ENCODE measurements around the gene OGN. TPM values are rescaled to one million over a fixed set of nuclear protein-coding genes. Genes with fewer than 3 reads are reported as not detected.

The OGN gene
- polyA plus RNA-seq, 1 donor (not counting 4 experiments of a cell fraction or from before 2014, with no cell fraction given), result not detected

DNA sequence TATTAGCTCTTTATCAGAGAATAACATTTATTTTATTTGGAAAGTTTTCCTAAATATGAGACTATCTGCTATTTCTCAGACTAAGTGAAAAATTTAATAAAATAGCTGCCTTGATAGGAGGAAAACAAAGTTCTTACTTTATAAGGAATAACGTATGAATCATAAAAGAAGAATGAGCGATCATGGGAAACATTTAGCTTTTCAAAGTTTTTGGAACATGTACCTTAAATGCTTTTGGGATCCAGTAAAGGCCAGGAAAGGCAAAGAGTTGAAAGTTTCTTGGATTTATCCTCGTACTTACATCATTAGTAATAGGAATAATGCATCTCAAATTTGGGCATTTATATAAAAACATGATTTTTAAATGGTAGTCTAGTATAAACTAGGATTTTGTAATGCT is 19.4 kb downstream of the OGN start:
- Histone ChIP-seq H3K4me3 (ENCODE audit: control insufficient read depth in 2 of 3, extremely low read depth in 1 of 3, insufficient read depth in 2 of 3, low read depth in 1 of 3, low read length in 3 of 3) (no peak overlapping the region), H3K27me3 (ENCODE audit: control insufficient read depth, extremely low read depth, insufficient read depth, low read length) (no peaks in the 10 kb centered on the region), H3K9ac (ENCODE audit: control insufficient read depth, extremely low read depth, insufficient read depth, low read length) (no peak overlapping the region), H3K36me3 (ENCODE audit: control insufficient read depth in 2 of 2, extremely low read depth in 1 of 2, insufficient read depth in 2 of 2, low read length in 2 of 2) (no peaks in the 10 kb centered on the region), H3K9me1 (ENCODE audit: control insufficient read depth, extremely low read depth, insufficient read depth, low read length) (no peaks in the 10 kb centered on the region), H3K79me2 (ENCODE audit: control insufficient read depth, insufficient read depth, low read length) (no peaks in the 10 kb centered on the region), H3K4me1 (ENCODE audit: control insufficient read depth, extremely low read depth, insufficient read depth, low read length) (peaks cover 24% of the 10 kb centered on the region), H4K20me1 (ENCODE audit: control insufficient read depth, extremely low read depth, insufficient read depth, low read length) (no peaks in the 10 kb centered on the region), H3K4me2 (ENCODE audit: control insufficient read depth, extremely low read depth, insufficient read depth, low read depth, low read length) (peak overlapping the region; percentile 80), H3K27ac (ENCODE audit: control insufficient read depth, insufficient read depth, low read length) (peak overlapping the region; percentile 95), H3K9me3 (ENCODE audit: control insufficient read depth, low read depth, low read length) (no peaks in the 10 kb centered on the region), H2AFZ (ENCODE audit: control insufficient read depth, low read length) (no peak overlapping the region)
- FAIRE-seq (no peak), DNase-seq (ENCODE audit: low read depth, low spot score) (no peak)
- dilution Hi-C loops (cut with MboI; ENCODE audit: extremely low pct_ligation_motif_present, low sequenced_read_pairs), result no loop called here
- TF ChIP-seq EZH2 (IDR thresholded peaks at IDR 0.05; ENCODE audit: low read length), result no peak
- TF ChIP-seq, protein P1, sequence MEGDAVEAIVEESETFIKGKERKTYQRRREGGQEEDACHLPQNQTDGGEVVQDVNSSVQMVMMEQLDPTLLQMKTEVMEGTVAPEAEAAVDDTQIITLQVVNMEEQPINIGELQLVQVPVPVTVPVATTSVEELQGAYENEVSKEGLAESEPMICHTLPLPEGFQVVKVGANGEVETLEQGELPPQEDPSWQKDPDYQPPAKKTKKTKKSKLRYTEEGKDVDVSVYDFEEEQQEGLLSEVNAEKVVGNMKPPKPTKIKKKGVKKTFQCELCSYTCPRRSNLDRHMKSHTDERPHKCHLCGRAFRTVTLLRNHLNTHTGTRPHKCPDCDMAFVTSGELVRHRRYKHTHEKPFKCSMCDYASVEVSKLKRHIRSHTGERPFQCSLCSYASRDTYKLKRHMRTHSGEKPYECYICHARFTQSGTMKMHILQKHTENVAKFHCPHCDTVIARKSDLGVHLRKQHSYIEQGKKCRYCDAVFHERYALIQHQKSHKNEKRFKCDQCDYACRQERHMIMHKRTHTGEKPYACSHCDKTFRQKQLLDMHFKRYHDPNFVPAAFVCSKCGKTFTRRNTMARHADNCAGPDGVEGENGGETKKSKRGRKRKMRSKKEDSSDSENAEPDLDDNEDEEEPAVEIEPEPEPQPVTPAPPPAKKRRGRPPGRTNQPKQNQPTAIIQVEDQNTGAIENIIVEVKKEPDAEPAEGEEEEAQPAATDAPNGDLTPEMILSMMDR (optimal IDR thresholded peaks at IDR 0.05 in 1 of 3, IDR thresholded peaks at IDR 0.05 in 1 of 3, conservative IDR thresholded peaks at IDR 0.05 in 1 of 3; ENCODE audit: extremely low read depth in 1 of 3, insufficient read depth in 2 of 3, low read length in 3 of 3), result no peak

DNA sequence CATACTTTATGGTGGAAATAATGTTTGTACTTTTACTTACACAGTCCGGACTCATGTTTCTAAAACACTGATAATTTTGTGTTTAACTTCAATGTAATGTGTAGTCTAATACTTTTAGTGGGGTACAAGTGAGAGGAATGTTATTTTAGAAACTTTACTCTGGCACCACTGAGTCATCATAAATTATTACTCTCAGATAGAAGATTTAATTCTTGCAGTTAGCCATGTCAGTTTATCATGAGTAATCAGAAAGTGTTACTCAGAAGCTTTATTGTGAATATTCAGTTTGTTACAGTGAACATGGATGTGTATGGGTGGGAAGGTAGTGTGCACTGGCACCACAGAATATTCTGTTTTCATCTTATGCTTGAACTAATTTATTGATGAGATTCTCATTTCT is 20.0 kb downstream of the OGN start:
- Histone ChIP-seq H3K27me3 (ENCODE audit: control insufficient read depth, extremely low read depth, insufficient read depth, low read length) (no peaks in the 10 kb centered on the region), H3K9me1 (ENCODE audit: control insufficient read depth, extremely low read depth, insufficient read depth, low read length) (no peaks in the 10 kb centered on the region), H2AFZ (ENCODE audit: control insufficient read depth, low read length) (no peak overlapping the region), H4K20me1 (ENCODE audit: control insufficient read depth, extremely low read depth, insufficient read depth, low read length) (no peaks in the 10 kb centered on the region), H3K27ac (ENCODE audit: control insufficient read depth, insufficient read depth, low read length) (peak overlapping the region; percentile 95), H3K4me3 (ENCODE audit: control insufficient read depth in 2 of 3, extremely low read depth in 1 of 3, insufficient read depth in 2 of 3, low read depth in 1 of 3, low read length in 3 of 3) (no peak overlapping the region), H3K9ac (ENCODE audit: control insufficient read depth, extremely low read depth, insufficient read depth, low read length) (no peak overlapping the region), H3K4me1 (ENCODE audit: control insufficient read depth, extremely low read depth, insufficient read depth, low read length) (peaks cover 24% of the 10 kb centered on the region), H3K36me3 (ENCODE audit: control insufficient read depth in 2 of 2, extremely low read depth in 1 of 2, insufficient read depth in 2 of 2, low read length in 2 of 2) (no peaks in the 10 kb centered on the region), H3K79me2 (ENCODE audit: control insufficient read depth, insufficient read depth, low read length) (no peaks in the 10 kb centered on the region), H3K9me3 (ENCODE audit: control insufficient read depth, low read depth, low read length) (no peaks in the 10 kb centered on the region), H3K4me2 (ENCODE audit: control insufficient read depth, extremely low read depth, insufficient read depth, low read depth, low read length) (no peak overlapping the region)
- dilution Hi-C loops (cut with MboI; ENCODE audit: extremely low pct_ligation_motif_present, low sequenced_read_pairs), result no loop called here
- DNase-seq (ENCODE audit: low read depth, low spot score), result peak; percentile 15
- FAIRE-seq, result no peak
- TF ChIP-seq, protein P1 (optimal IDR thresholded peaks at IDR 0.05 in 1 of 3, IDR thresholded peaks at IDR 0.05 in 1 of 3, conservative IDR thresholded peaks at IDR 0.05 in 1 of 3; ENCODE audit: extremely low read depth in 1 of 3, insufficient read depth in 2 of 3, low read length in 3 of 3), result no peak
- no peak for TF ChIP-seq EZH2 (IDR thresholded peaks at IDR 0.05; ENCODE audit: low read length)
